VCaP (cell line): ENCODE data around the gene COL1A1.

Source experiments
- H3K27ac ChIP-seq: fragments of 450-650 bp; 2 replicates; pipeline ENCODE4 v1.5.1; 2017
- CTCF ChIP-seq: fragments of 450-650 bp; conservative IDR thresholded peaks from 2 replicates; pipeline ENCODE4 v1.5.1; 2017; ENCODE audit warnings: mild to moderate bottlenecking, moderate library complexity

COL1A1 gene

GRCh38 chr17:50139185-50139783 lies 62.1 kb downstream of the COL1A1 start:
- H3K27ac ChIP-seq, result no peak overlapping the region
- TF ChIP-seq CTCF, result no peak

- H3K27ac ChIP-seq, result no peak overlapping the region
- TF ChIP-seq CTCF, result no peak
These were observed 64.4 kb downstream of the COL1A1 start for GRCh38 chr17:50137042-50137441.

GRCh38 chr17:50136096-50136687 lies 65.2 kb downstream of the COL1A1 start:
- H3K27ac ChIP-seq, result no peak overlapping the region
- no peak for TF ChIP-seq CTCF

- TF ChIP-seq CTCF, result no peak
- no peak overlapping the region for H3K27ac ChIP-seq
These were observed 65.9 kb downstream of the COL1A1 start for GRCh38 chr17:50135316-50136095.

- H3K27ac ChIP-seq, result no peak overlapping the region
- no peak for TF ChIP-seq CTCF
These were observed 67.0 kb downstream of the COL1A1 start for GRCh38 chr17:50134206-50135110.

- no peak overlapping the region for H3K27ac ChIP-seq
- no peak for TF ChIP-seq CTCF
These were observed 67.7 kb downstream of the COL1A1 start for GRCh38 chr17:50133769-50134099.
